Measurements from ENCODE around the gene CACNA1C. TPM values are rescaled to one million over a fixed set of nuclear protein-coding genes. Genes with fewer than 3 reads are reported as not detected.

Gene CACNA1C
- polyA plus RNA-seq, 2 donors: 2.1 to 2.5 TPM

GRCh38 chr12:2443776-2444175 is 391.0 kb downstream of the CACNA1C start:
- no peaks in the 10 kb centered on the region for H3K9me3 ChIP-seq (ENCODE audit: control insufficient read depth in 2 of 2, insufficient read depth in 1 of 2, low read depth in 1 of 2, low read length in 1 of 2)
- H3K36me3 ChIP-seq (ENCODE audit: control insufficient read depth in 2 of 2, insufficient read depth in 2 of 2, low read length in 1 of 2): no peaks in the 10 kb centered on the region
- WGBS, 2 donors: 60 to 69% methylated on average over 7 of the region's 7 CpGs
- no peak overlapping the region for H3K4me3 ChIP-seq (ENCODE audit: low read depth in 1 of 2, low read length in 2 of 2)
- no peaks in the 10 kb centered on the region for H3K27me3 ChIP-seq (ENCODE audit: control insufficient read depth in 1 of 2, insufficient read depth in 2 of 2, low read length in 2 of 2)
- H3K27ac ChIP-seq (ENCODE audit: low read depth in 2 of 2, low read length in 1 of 2): no peak overlapping the region
- peaks cover 0 to 3% of the 10 kb centered on the region in 2 donors for H3K4me1 ChIP-seq (ENCODE audit: control insufficient read depth in 2 of 2, insufficient read depth in 2 of 2, low read length in 1 of 2)

DNA sequence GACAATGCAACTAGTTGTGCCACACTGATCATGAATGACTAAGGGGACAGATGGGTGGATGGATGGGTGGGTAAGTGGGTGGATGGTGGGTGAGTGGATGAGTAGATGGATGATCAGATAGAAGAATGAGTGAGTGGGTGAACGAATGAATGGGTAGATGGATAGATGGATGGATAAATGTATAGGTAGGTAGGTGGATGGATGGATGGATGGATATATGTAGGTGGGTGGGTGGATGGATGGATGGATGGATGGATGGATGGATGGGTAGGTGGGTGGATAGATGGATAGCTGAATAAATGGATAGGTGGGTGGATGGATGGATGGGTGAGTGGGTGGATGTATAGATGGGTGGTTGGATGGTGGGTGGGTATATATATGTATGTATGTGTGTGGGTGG is 393.2 kb downstream of the CACNA1C start:
- Histone ChIP-seq H3K36me3 (ENCODE audit: control insufficient read depth in 2 of 2, insufficient read depth in 2 of 2, low read length in 1 of 2) (no peaks in the 10 kb centered on the region), H3K4me3 (ENCODE audit: low read depth in 1 of 2, low read length in 2 of 2) (no peak overlapping the region), H3K9me3 (ENCODE audit: control insufficient read depth in 2 of 2, insufficient read depth in 1 of 2, low read depth in 1 of 2, low read length in 1 of 2) (no peaks in the 10 kb centered on the region), H3K27ac (ENCODE audit: low read depth in 2 of 2, low read length in 1 of 2) (no peak overlapping the region), H3K27me3 (ENCODE audit: control insufficient read depth in 1 of 2, insufficient read depth in 2 of 2, low read length in 2 of 2) (no peaks in the 10 kb centered on the region), H3K4me1 (ENCODE audit: control insufficient read depth in 2 of 2, insufficient read depth in 2 of 2, low read length in 1 of 2) (no peaks in the 10 kb centered on the region)
- WGBS, 2 donors: 60 to 90% methylated on average over 1 of the region's 1 CpG

- Histone ChIP-seq H3K4me3 (ENCODE audit: low read depth in 1 of 2, low read length in 2 of 2) (no peak overlapping the region), H3K9me3 (ENCODE audit: control insufficient read depth in 2 of 2, insufficient read depth in 1 of 2, low read depth in 1 of 2, low read length in 1 of 2) (no peaks in the 10 kb centered on the region), H3K27me3 (ENCODE audit: control insufficient read depth in 1 of 2, insufficient read depth in 2 of 2, low read length in 2 of 2) (no peaks in the 10 kb centered on the region), H3K27ac (ENCODE audit: low read depth in 2 of 2, low read length in 1 of 2) (no peak overlapping the region), H3K36me3 (ENCODE audit: control insufficient read depth in 2 of 2, insufficient read depth in 2 of 2, low read length in 1 of 2) (no peaks in the 10 kb centered on the region), H3K4me1 (ENCODE audit: control insufficient read depth in 2 of 2, insufficient read depth in 2 of 2, low read length in 1 of 2) (no peaks in the 10 kb centered on the region)
- 86 to 88% methylated on average over 10 of the region's 10 CpGs for WGBS, 2 donors
Measured at GRCh38 chr12:2447861-2448260, 395.1 kb downstream of the CACNA1C start.

- 70% methylated on average over 6 of the region's 6 CpGs for WGBS, 2 donors
- no peaks in the 10 kb centered on the region for H3K36me3 ChIP-seq (ENCODE audit: control insufficient read depth in 2 of 2, insufficient read depth in 2 of 2, low read length in 1 of 2)
- H3K27me3 ChIP-seq (ENCODE audit: control insufficient read depth in 1 of 2, insufficient read depth in 2 of 2, low read length in 2 of 2): no peaks in the 10 kb centered on the region
- H3K4me3 ChIP-seq (ENCODE audit: low read depth in 1 of 2, low read length in 2 of 2): no peak overlapping the region
- no peaks in the 10 kb centered on the region for H3K4me1 ChIP-seq (ENCODE audit: control insufficient read depth in 2 of 2, insufficient read depth in 2 of 2, low read length in 1 of 2)
- no peak overlapping the region for H3K27ac ChIP-seq (ENCODE audit: low read depth in 2 of 2, low read length in 1 of 2)
- no peaks in the 10 kb centered on the region for H3K9me3 ChIP-seq (ENCODE audit: control insufficient read depth in 2 of 2, insufficient read depth in 1 of 2, low read depth in 1 of 2, low read length in 1 of 2)
Measured at GRCh38 chr12:2449586-2449985, 396.8 kb downstream of the CACNA1C start.

- H3K4me1 ChIP-seq (ENCODE audit: control insufficient read depth in 2 of 2, insufficient read depth in 2 of 2, low read length in 1 of 2): peaks cover 0 to 2% of the 10 kb centered on the region in 2 donors
- no peak overlapping the region for H3K4me3 ChIP-seq (ENCODE audit: low read depth in 1 of 2, low read length in 2 of 2)
Measured at GRCh38 chr12:2450553-2450952, 397.8 kb downstream of the CACNA1C start.

DNA sequence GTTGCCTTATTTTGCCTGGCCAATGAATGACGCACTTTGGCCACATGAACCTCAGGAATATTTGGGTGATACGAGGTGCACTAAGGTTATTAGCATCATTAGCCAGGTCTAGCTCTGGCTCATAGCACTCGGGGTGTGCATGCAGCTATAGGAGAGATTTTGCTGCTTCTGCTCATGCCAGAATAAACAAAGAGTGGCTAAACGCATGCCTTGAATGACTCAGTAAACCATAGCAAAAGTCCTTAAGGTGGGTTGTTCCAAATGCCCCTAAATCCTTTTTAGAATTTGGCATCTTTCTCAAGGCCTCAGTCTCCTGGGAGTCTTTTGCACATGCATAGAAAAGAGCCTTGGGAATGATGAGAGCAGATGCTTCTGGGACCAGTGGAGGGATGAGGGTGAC is 398.2 kb downstream of the CACNA1C start:
- Histone ChIP-seq H3K9me3 (ENCODE audit: control insufficient read depth in 2 of 2, insufficient read depth in 1 of 2, low read depth in 1 of 2, low read length in 1 of 2) (no peaks in the 10 kb centered on the region), H3K36me3 (ENCODE audit: control insufficient read depth in 2 of 2, insufficient read depth in 2 of 2, low read length in 1 of 2) (no peaks in the 10 kb centered on the region), H3K27ac (ENCODE audit: low read depth in 2 of 2, low read length in 1 of 2) (no peak overlapping the region), H3K4me3 (ENCODE audit: low read depth in 1 of 2, low read length in 2 of 2) (no peak overlapping the region), H3K4me1 (ENCODE audit: control insufficient read depth in 2 of 2, insufficient read depth in 2 of 2, low read length in 1 of 2) (peaks cover 0 to 4% of the 10 kb centered on the region in 2 donors), H3K27me3 (ENCODE audit: control insufficient read depth in 1 of 2, insufficient read depth in 2 of 2, low read length in 2 of 2) (no peaks in the 10 kb centered on the region)
- WGBS, 2 donors: 62 to 71% methylated on average over 4 of the region's 4 CpGs

More at GRCh38 chr12:2450553-2450952, 397.8 kb downstream of the CACNA1C start:
- Histone ChIP-seq H3K27me3 (ENCODE audit: control insufficient read depth in 1 of 2, insufficient read depth in 2 of 2, low read length in 2 of 2) (no peaks in the 10 kb centered on the region), H3K9me3 (ENCODE audit: control insufficient read depth in 2 of 2, insufficient read depth in 1 of 2, low read depth in 1 of 2, low read length in 1 of 2) (no peaks in the 10 kb centered on the region), H3K27ac (ENCODE audit: low read depth in 2 of 2, low read length in 1 of 2) (no peak overlapping the region), H3K36me3 (ENCODE audit: control insufficient read depth in 2 of 2, insufficient read depth in 2 of 2, low read length in 1 of 2) (no peaks in the 10 kb centered on the region)
- 86 to 89% methylated on average over 9 of the region's 9 CpGs for WGBS, 2 donors

DNA sequence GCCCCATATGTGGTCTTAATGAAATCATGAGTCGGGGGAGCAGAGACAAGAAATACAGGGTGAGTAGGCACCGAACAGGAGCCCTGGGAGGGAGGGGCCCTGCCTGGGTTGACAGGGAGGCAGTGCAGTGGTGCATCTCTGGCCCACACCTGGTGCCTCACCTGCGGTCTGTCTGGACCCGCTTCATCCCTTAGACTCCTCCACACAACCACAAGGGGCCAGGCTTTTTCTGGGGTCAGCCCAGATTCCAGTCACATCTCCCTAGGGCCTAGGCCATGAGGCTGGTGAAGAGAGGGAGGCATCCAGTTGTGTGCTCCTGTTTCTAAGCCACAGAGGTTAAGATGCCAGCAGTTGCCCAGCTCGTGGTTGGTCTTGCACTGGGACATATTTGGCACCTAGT is 398.7 kb downstream of the CACNA1C start:
- H3K27ac ChIP-seq (ENCODE audit: low read depth in 2 of 2, low read length in 1 of 2): no peak overlapping the region
- peaks cover 0 to 4% of the 10 kb centered on the region in 2 donors for H3K4me1 ChIP-seq (ENCODE audit: control insufficient read depth in 2 of 2, insufficient read depth in 2 of 2, low read length in 1 of 2)
- H3K4me3 ChIP-seq (ENCODE audit: low read depth in 1 of 2, low read length in 2 of 2): no peak overlapping the region
- WGBS, 2 donors: 80% methylated on average over 5 of the region's 5 CpGs
- no peaks in the 10 kb centered on the region for H3K36me3 ChIP-seq (ENCODE audit: control insufficient read depth in 2 of 2, insufficient read depth in 2 of 2, low read length in 1 of 2)
- no peaks in the 10 kb centered on the region for H3K9me3 ChIP-seq (ENCODE audit: control insufficient read depth in 2 of 2, insufficient read depth in 1 of 2, low read depth in 1 of 2, low read length in 1 of 2)
- H3K27me3 ChIP-seq (ENCODE audit: control insufficient read depth in 1 of 2, insufficient read depth in 2 of 2, low read length in 2 of 2): no peaks in the 10 kb centered on the region

GRCh38 chr12:2453076-2453760 is 400.4 kb downstream of the CACNA1C start:
- Histone ChIP-seq H3K4me1 (ENCODE audit: control insufficient read depth in 2 of 2, insufficient read depth in 2 of 2, low read length in 1 of 2) (peaks cover 0 to 6% of the 10 kb centered on the region in 2 donors), H3K27me3 (ENCODE audit: control insufficient read depth in 1 of 2, insufficient read depth in 2 of 2, low read length in 2 of 2) (no peaks in the 10 kb centered on the region), H3K9me3 (ENCODE audit: control insufficient read depth in 2 of 2, insufficient read depth in 1 of 2, low read depth in 1 of 2, low read length in 1 of 2) (no peaks in the 10 kb centered on the region), H3K36me3 (ENCODE audit: control insufficient read depth in 2 of 2, insufficient read depth in 2 of 2, low read length in 1 of 2) (no peaks in the 10 kb centered on the region), H3K27ac (ENCODE audit: low read depth in 2 of 2, low read length in 1 of 2) (no peak overlapping the region), H3K4me3 (ENCODE audit: low read depth in 1 of 2, low read length in 2 of 2) (no peak overlapping the region)
- WGBS, 2 donors: 75 to 82% methylated on average over 15 of the region's 15 CpGs

GRCh38 chr12:2453761-2454090 is 400.9 kb downstream of the CACNA1C start:
- Histone ChIP-seq H3K9me3 (ENCODE audit: control insufficient read depth in 2 of 2, insufficient read depth in 1 of 2, low read depth in 1 of 2, low read length in 1 of 2) (no peaks in the 10 kb centered on the region), H3K4me1 (ENCODE audit: control insufficient read depth in 2 of 2, insufficient read depth in 2 of 2, low read length in 1 of 2) (peaks cover 0 to 6% of the 10 kb centered on the region in 2 donors), H3K36me3 (ENCODE audit: control insufficient read depth in 2 of 2, insufficient read depth in 2 of 2, low read length in 1 of 2) (no peaks in the 10 kb centered on the region), H3K27ac (ENCODE audit: low read depth in 2 of 2, low read length in 1 of 2) (no peak overlapping the region), H3K4me3 (ENCODE audit: low read depth in 1 of 2, low read length in 2 of 2) (no peak overlapping the region), H3K27me3 (ENCODE audit: control insufficient read depth in 1 of 2, insufficient read depth in 2 of 2, low read length in 2 of 2) (no peaks in the 10 kb centered on the region)

- no peaks in the 10 kb centered on the region for H3K36me3 ChIP-seq (ENCODE audit: control insufficient read depth in 2 of 2, insufficient read depth in 2 of 2, low read length in 1 of 2)
- H3K4me3 ChIP-seq (ENCODE audit: low read depth in 1 of 2, low read length in 2 of 2): no peak overlapping the region
- no peaks in the 10 kb centered on the region for H3K27me3 ChIP-seq (ENCODE audit: control insufficient read depth in 1 of 2, insufficient read depth in 2 of 2, low read length in 2 of 2)
- H3K27ac ChIP-seq (ENCODE audit: low read depth in 2 of 2, low read length in 1 of 2): no peak overlapping the region
- H3K4me1 ChIP-seq (ENCODE audit: control insufficient read depth in 2 of 2, insufficient read depth in 2 of 2, low read length in 1 of 2): peaks cover 0 to 6% of the 10 kb centered on the region in 2 donors
- 77 to 83% methylated on average over 20 of the region's 20 CpGs for WGBS, 2 donors
- H3K9me3 ChIP-seq (ENCODE audit: control insufficient read depth in 2 of 2, insufficient read depth in 1 of 2, low read depth in 1 of 2, low read length in 1 of 2): no peaks in the 10 kb centered on the region
Measured at GRCh38 chr12:2454601-2455177, 401.9 kb downstream of the CACNA1C start.

All from esophagus (tissue), 2 donors.